BLaER1 treated with 17β-estradiol and CSF1 and Interleukin-3, amounts not matched to agents 10 nM and 100 nM (cell line): ENCODE data around the gene HLA-DQB1.

Experiments used
- H3K27ac ChIP-seq, 11 experiments: shearing (Covaris generic); formaldehyde crosslinking; 2 replicates each; pipeline ENCODE4 v1.8.1; 2022
- H3K27me3 ChIP-seq, 11 experiments: shearing (Covaris generic); formaldehyde crosslinking; 2 replicates each; pipeline ENCODE4 v1.8.1; 2022
- H3K36me3 ChIP-seq, 11 experiments: shearing (Covaris generic); formaldehyde crosslinking; 2 replicates each; pipeline ENCODE4 v1.8.1; 2022
- H3K4me1 ChIP-seq, 10 experiments: shearing (Covaris generic); formaldehyde crosslinking; 2 replicates each; pipeline ENCODE4 v1.8.1; 2022
- H3K4me2 ChIP-seq, 11 experiments: shearing (Covaris generic); formaldehyde crosslinking; 2 replicates each; pipeline ENCODE4 v1.8.1; 2022
- H3K4me3 ChIP-seq, 10 experiments: shearing (Covaris generic); formaldehyde crosslinking; 2 replicates each; pipeline ENCODE4 v1.8.1; 2022
- H3K9ac ChIP-seq, 11 experiments: shearing (Covaris generic); formaldehyde crosslinking; 2 replicates each; pipeline ENCODE4 v1.8.1; 2022
- H3K9me3 ChIP-seq, 11 experiments: shearing (Covaris generic); formaldehyde crosslinking; replicated peaks in 1 of 11; 2 replicates each; pipeline ENCODE4 v1.8.1; 2022
- H4K20me1 ChIP-seq, 11 experiments: shearing (Covaris generic); formaldehyde crosslinking; 2 replicates each; pipeline ENCODE4 v1.8.1; 2022
- Cebpa-rat ChIP-seq, 11 experiments: shearing (Covaris generic); IDR thresholded peaks; 2 replicates each; pipeline ENCODE4 v1.8.1; 2022

Gene HLA-DQB1

DNA sequence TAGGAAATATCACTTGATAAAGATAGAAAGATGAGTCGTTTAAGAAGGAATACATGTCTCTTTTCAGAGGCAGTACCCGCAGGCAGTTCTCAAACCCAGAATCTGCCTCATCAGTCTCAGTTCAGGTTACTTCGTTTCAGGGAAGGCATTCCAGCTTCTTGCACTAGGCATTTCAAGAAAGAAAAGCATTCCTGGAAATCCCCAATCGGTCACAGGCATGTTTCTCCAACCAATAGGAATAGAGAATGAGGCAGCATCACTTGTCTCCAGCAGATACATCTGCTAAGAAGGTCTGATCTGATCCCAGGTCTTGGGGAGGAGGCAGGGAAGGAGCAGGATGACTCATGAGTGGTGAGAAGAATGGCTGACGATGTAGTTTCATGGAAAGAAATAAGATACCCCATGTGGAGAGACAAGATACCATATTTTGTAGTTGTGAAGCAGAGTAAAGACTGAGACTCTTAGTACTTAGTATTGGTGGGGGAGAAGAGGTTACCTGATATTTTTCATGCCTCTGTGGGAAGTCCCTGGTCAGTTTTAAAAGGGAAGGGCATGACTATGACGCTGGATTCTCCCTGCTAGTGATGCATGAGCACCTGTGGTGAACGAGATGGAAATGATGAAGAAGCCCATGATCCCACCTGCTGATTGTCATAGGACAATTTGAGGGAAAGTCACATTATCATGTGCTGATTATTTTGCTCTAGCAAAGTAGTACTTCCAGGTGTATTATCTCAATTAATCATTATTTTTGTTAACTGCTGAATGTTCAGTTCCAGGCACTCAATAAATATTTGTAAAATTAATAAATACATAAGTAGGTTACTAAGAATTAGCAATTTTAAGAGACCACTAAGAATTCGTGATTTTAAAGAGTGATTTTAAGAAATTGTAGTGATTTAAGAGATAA, 56.5 kb downstream of the HLA-DQB1 start:
- Histone ChIP-seq H3K4me2 (peak overlapping the region; percentile 39 to 76 (median 49); a peak in 18 of 22 replicates), H3K4me3 (peak overlapping the region in 1 of 10 experiments; percentile 42; a peak in 3 of 20 replicates), H4K20me1 (no peaks in the 10 kb centered on the region), H3K36me3 (no peaks in the 10 kb centered on the region; a peak in 1 of 22 replicates), H3K9me3 (peaks cover 0 to 3% (median 0%) of the 10 kb centered on the region in 11 experiments; a peak in 3 of 22 replicates), H3K9ac (peak overlapping the region; percentile 41 to 71 (median 59); a peak in 16 of 22 replicates), H3K27me3 (no peaks in the 10 kb centered on the region), H3K4me1 (peaks cover 0 to 7% (median 4%) of the 10 kb centered on the region in 10 experiments; a peak in 8 of 20 replicates), H3K27ac (peak overlapping the region; percentile 69 to 88 (median 80))
- TF ChIP-seq Cebpa-rat (IDR thresholded peaks at IDR 0.05) = no peak
